Activated T-cell treated with anti-CD3 and anti-CD28 coated beads for 1 hour (primary cell): Measurements from ENCODE around the gene CSNK1A1.
"Not testable (repeated sequence)": the region's sequence is repeated elsewhere in the genome, so short reads cannot be mapped to it uniquely, and the experiment has no call there.

ENCODE experiments used
- DNase-seq: peaks from one replicate; pipeline ENCODE4 v3.0.0-alpha.2; 2020; ENCODE audit warnings: low read depth

The CSNK1A1 gene

DNA sequence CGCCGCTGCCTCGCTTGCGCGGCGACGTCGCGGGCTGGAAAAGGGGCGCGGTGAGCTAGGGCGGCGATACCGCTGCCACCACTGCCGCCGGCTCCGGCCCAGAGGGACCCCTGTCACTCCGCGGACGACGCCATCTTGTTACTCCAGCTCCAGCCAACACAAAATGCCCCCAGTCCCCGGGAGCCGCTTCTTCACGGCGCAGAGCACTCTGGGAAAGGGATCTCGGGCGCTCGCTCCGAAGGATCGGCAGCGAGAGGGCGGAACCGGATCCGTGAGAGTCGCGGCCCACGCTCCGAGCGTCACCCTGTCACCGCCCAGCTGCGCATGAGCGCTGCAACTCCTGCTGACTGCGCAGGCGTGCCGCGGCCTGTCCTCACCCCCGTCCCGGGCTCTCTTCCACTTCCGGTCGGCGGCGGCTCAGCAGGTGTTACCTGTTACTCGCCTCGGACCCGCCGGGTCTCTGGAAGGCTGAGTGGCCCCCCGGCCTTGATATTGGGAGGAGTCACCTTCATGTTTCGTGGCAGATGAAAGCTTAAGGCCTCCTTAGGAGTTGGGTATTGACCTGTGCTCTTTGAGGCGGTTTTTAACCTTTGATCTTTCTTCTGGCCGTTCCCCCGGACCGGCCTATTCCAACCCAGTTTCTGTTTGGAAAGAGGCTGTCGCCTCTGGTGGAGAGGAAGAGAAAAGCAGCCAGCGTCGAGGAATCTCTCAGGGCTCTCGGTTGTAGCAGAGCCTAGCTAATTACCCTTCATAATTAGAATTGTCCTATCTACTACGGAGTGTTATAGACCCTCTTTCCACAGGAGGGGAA is at the start of gene CSNK1A1:
Gene CSNK1A1, minus strand, starts transcription at position 213 of the 811 bp plus-strand sequence. CDS start 475 bp downstream, outside the sequence.
- peak; percentile 98 for DNase-seq

- no peak for DNase-seq
Observed at GRCh38 chr5:149600932-149601331, 49.7 kb upstream of the CSNK1A1 start.

GRCh38 chr5:149599375-149599774 is 48.1 kb upstream of the CSNK1A1 start:
- DNase-seq = no peak

GRCh38 chr5:149598966-149599365 is 47.7 kb upstream of the CSNK1A1 start:
- no peak for DNase-seq

DNA sequence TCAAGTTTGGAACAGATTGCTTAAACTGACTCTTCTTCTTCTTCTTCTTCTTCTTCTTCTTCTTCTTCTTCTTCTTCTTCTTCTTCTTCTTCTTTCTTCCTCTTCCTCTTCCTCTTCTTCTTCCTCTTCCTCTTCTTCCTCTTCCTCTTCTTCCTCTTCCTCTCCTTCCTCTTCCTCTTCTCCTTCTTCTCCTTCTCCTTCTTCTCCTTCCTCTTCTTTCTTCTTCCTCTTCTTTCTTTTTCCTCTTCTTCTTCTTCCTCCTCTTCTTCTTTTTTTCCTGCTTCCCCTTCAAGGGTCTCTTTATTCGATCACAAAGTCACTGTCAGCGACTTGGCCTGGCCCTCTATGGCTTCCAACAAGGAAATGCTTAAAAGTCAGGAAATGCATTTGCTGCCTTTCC is 47.0 kb upstream of the CSNK1A1 start:
- not testable (repeated sequence) for DNase-seq

DNA sequence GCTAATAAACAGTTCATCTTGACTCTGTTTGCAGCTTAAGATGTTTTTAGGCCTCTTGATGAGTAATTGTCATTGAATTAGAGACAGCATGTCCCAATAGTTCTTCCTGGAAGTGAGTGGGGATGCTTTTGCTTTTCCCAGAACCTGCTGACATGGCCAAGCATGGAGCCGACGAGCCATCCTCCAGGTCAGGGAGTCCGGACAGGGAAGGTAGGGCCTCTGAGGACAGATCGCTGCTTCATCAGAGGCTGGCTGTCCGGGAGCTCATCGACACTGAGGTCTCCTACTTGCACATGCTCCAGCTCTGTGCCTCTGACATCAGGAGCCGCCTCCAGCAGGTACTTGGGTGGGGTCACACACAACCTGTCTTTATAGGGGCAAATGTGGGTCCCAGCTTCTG is 46.4 kb upstream of the CSNK1A1 start:
- no peak for DNase-seq

DNA sequence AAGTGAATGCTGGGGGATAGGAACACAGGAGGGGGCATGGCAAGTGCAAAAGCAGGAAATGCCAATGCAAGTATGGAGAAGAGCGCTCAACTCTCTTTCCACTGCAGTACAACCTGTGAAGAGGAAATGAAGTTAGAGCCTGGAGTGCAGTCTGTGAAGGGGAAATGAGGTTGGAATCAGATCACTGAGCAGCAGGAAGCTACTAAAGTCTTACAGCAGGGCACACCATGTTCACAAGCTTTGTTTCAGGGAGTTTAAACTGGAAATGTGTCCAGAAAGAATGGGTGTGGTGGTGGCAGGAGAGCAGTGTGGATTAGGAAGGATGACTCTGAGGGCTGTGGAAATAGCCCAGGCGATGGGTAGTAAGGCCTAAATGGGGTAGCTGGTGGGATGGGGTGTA is 45.5 kb upstream of the CSNK1A1 start:
- no peak for DNase-seq

DNA sequence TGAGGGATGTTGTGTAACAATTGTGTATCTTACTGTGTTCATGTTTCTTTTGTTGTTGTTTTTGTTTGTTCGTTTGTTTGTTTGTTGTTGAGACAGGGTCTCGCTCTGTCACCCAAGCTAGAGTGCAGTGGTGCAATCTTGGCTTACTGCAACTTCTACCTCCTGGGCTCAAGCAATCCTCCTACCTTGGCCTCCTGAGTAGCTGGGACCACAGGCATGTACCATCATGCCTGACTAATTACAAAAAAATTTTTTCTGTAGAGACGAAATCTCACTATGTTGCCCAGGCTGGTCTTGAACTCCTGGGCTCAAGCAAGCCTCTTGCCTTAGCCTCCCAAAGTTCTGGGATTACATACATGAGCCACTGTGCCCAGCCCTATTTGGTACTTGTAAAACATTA is 43.9 kb upstream of the CSNK1A1 start:
- DNase-seq = not testable (repeated sequence)

GRCh38 chr5:149594206-149594895 is 43.1 kb upstream of the CSNK1A1 start:
- no peak for DNase-seq

DNA sequence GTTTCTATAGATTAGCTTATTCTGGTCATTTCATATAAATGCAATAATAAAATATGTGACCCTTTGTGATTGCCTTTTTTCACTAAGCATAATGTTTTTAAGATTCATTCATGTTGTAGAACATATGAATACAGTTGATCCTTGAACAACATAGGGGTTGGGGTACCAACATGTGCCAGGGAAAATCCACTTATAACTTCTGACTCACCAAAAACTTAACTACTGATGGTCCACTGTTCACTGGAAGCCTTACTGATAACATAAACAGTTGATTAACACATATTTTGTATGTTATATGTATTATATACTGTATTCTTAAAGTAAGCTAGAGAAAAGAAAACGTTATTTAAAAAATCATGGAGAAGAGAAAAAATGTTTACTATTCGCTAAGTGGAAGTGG is 42.1 kb upstream of the CSNK1A1 start:
- DNase-seq = no peak

GRCh38 chr5:149588936-149589335 is 37.7 kb upstream of the CSNK1A1 start:
- no peak for DNase-seq

- no peak for DNase-seq
Observed at GRCh38 chr5:149586708-149587318, 35.6 kb upstream of the CSNK1A1 start.

DNA sequence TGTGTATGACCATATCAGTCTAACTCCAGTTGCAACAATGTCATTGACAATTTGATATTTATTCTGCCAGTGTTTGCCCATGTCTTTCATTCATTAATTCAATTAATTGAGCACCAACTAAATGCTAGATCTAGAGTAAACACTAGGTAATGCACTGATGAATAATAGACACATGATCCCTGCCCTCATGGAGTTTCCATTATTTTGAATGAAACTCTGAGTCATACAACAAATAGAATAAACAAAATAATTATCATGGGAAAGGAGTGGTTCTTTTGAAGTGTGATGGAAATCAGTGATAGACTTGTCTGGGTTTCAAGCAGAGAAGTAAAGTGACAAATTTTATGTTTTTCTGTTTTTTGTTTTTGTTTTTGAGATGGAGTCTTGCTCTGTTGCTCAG is 34.7 kb upstream of the CSNK1A1 start:
- DNase-seq = no peak

DNA sequence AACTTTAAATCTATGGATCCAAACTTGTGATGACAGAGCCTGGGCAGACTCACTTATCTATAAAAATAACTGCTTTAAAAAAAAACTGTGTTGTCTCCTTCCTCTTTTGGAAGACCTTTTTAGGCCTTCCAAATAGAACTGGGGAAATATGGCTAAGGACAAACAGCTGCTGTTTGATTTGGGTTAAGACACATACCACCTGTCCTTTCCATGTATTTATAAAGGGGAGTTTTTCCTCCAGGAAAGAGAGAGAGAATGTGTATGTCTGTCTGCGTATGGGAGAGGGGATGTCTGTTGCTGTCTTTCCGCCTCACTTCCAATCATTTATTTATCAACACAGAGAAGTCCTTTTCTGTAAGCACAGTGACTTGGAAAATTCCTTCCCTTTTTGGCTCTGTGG is 32.9 kb upstream of the CSNK1A1 start:
- DNase-seq = no peak

- no peak for DNase-seq
Observed at GRCh38 chr5:149583394-149583793, 32.2 kb upstream of the CSNK1A1 start.

GRCh38 chr5:149581931-149582768 is 30.9 kb upstream of the CSNK1A1 start:
- no peak for DNase-seq

- DNase-seq = peak; percentile 46
Observed at GRCh38 chr5:149581192-149581861, 30.1 kb upstream of the CSNK1A1 start, which contains the start of gene ARHGEF37. TSS of gene ARHGEF37 (plus strand) at chr5:149581498. CDS start at chr5:149597770, 16,272 bp downstream.

DNA sequence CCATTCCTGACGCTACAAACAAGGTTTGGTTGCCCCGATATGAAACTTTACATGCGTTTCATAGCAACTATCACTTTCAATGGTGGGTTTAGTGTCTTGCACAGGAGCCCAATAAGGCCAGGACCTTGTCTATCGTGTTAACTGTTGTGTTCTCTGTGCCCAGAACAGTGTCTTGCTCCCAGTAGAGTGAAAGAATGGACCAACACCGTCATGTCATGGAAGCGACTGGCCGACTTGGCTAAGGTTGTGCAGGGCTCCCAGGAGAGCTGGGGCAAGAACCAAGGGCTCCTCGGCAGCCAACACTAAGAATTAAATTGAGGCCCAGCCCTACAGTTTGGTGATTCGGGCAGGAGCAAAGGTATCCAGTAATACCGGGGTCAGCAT is 29.6 kb upstream of the CSNK1A1 start:
- no peak for DNase-seq

GRCh38 chr5:149578896-149579295 is 27.7 kb upstream of the CSNK1A1 start:
- DNase-seq = no peak

GRCh38 chr5:149576021-149576420 is 24.8 kb upstream of the CSNK1A1 start:
- DNase-seq = no peak

DNA sequence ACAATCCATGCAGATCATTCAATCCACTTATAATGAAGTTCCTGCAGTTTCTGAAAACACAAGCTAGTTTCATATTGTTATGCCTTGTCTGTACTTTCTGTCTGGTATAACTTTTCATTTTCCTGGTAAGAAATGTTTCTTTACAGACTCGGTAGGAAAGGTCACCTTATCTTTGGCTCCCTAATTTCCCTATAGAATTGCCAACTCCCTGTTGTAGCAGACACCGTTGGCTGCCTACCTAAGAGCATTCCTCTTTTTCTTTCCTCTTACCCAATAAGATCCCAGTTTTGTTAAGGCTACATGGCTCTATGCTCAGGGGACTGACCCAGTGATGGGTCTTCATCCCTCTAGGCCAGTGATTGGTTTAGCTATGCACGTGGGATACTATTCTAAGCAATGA is 23.9 kb upstream of the CSNK1A1 start:
- no peak for DNase-seq
